Stimulated activated CD4-positive, alpha-beta T cell treated with anti-CD3 and anti-CD28 coated beads, TNF-alpha, amount 100 ng/mL, for 1 hour (primary cell): Measurements from ENCODE around the gene SMAP1.

Experiments
- DNase-seq, 3 donors: peaks; one replicate each; pipeline ENCODE4 v3.0.0-alpha.2; 2020; ENCODE audit warnings: low read depth in 3 of 3, low spot score in 1 of 3

SMAP1 gene

GRCh38 chr6:70884074-70884983 lies 216.6 kb downstream of the SMAP1 start:
- peak; percentile 9 to 10 (median 10) for DNase-seq

- no peak for DNase-seq
Observed at GRCh38 chr6:70886071-70886470, 218.4 kb downstream of the SMAP1 start.

- no peak for DNase-seq
Observed at GRCh38 chr6:70886661-70887060, 219.0 kb downstream of the SMAP1 start.

GRCh38 chr6:70889270-70889669 lies 221.6 kb downstream of the SMAP1 start:
- no peak for DNase-seq

- no peak for DNase-seq
Observed at GRCh38 chr6:70894001-70894400, 226.3 kb downstream of the SMAP1 start.

GRCh38 chr6:70900047-70900446 lies 232.4 kb downstream of the SMAP1 start:
- no peak for DNase-seq

GRCh38 chr6:70901324-70901723 lies 233.6 kb downstream of the SMAP1 start:
- DNase-seq: no peak

- no peak for DNase-seq
Observed at GRCh38 chr6:70903665-70904452, 236.2 kb downstream of the SMAP1 start.

GRCh38 chr6:70905742-70906141 lies 238.1 kb downstream of the SMAP1 start:
- DNase-seq: no peak
